Measurements from ENCODE around the gene STAP2. TPM values are rescaled to one million over a fixed set of nuclear protein-coding genes. Genes with fewer than 3 reads are reported as not detected.

STAP2 gene
- total and polyA plus RNA-seq, 9 of the 15 experiments (the other 6 are each of a cell fraction or from before 2014, with no cell fraction given) = 1.2 to 9.8 (median 4.5) TPM

GRCh38 chr19:4374498-4375163 is 36.0 kb upstream of the STAP2 start (continued):
- TF ChIP-seq POLR3G (IDR thresholded peaks at IDR 0.05; ENCODE audit: extremely low read depth, insufficient read length, insufficient replicate concordance) = no peak
- peak; percentile 88 for TF ChIP-seq HEY1 (CRISPR knock-in tag; IDR thresholded peaks at IDR 0.05; ENCODE audit: borderline replicate concordance)
- peak; percentile 62; the same call in 1 of the 2 replicates for TF ChIP-seq ZNF41 (CRISPR knock-in tag; conservative IDR thresholded peaks at IDR 0.05)
- no peak for TF ChIP-seq PURB (CRISPR knock-in tag; IDR thresholded peaks at IDR 0.05; ENCODE audit: low read depth)
- TF ChIP-seq SAP30 (IDR thresholded peaks at IDR 0.05; ENCODE audit: borderline replicate concordance, insufficient read depth, low read depth, low read length, poor library complexity, severe bottlenecking) = no peak
- TF ChIP-seq DDX20 (tag; IDR thresholded peaks at IDR 0.05; ENCODE audit: low read depth) = no peak
- no peak for TF ChIP-seq USF2 (CRISPR knock-in tag; IDR thresholded peaks at IDR 0.05)
- TF ChIP-seq SIRT6 (IDR thresholded peaks at IDR 0.05; ENCODE audit: low read depth, low read length) = no peak
- peak; percentile 37 for TF ChIP-seq REST (IDR thresholded peaks at IDR 0.05; ENCODE audit: borderline replicate concordance)
- peak; percentile 77 for TF ChIP-seq REST (CRISPR knock-in tag; IDR thresholded peaks at IDR 0.05; ENCODE audit: low read depth)
- peak; percentile 88 for TF ChIP-seq HINFP (tag; conservative IDR thresholded peaks at IDR 0.05; ENCODE audit: low read depth)
- peak; percentile 41 for TF ChIP-seq BRD9 (IDR thresholded peaks at IDR 0.05; ENCODE audit: low read depth, partially characterized antibody)
- TF ChIP-seq HNRNPL (IDR thresholded peaks at IDR 0.05; ENCODE audit: low read depth, low read length) = peak; percentile 98
- no peak for TF ChIP-seq KDM4B (IDR thresholded peaks at IDR 0.05; ENCODE audit: borderline replicate concordance in 2 of 2, low read depth in 1 of 2)
- peak; percentile 90; the same call in 1 of the 2 replicates for TF ChIP-seq CBX1 (IDR thresholded peaks at IDR 0.05; ENCODE audit: low read depth)
- TF ChIP-seq RUNX1 (IDR thresholded peaks at IDR 0.05; ENCODE audit: low read depth) = no peak; the same call in 1 of the 2 replicates
